Activated naive CD4-positive, alpha-beta T cell treated with anti-CD3 and anti-CD28 coated beads, Interleukin-2, amount 50 U/mL, for 16 hours (primary cell): ENCODE data around the gene RGPD5.
"Not testable (repeated sequence)": the region's sequence is repeated elsewhere in the genome, so short reads cannot be mapped to it uniquely, and the experiment has no call there.

Experiments
- DNase-seq: peaks from one replicate; pipeline ENCODE4 v3.0.0-alpha.2; 2020

The RGPD5 gene

DNA sequence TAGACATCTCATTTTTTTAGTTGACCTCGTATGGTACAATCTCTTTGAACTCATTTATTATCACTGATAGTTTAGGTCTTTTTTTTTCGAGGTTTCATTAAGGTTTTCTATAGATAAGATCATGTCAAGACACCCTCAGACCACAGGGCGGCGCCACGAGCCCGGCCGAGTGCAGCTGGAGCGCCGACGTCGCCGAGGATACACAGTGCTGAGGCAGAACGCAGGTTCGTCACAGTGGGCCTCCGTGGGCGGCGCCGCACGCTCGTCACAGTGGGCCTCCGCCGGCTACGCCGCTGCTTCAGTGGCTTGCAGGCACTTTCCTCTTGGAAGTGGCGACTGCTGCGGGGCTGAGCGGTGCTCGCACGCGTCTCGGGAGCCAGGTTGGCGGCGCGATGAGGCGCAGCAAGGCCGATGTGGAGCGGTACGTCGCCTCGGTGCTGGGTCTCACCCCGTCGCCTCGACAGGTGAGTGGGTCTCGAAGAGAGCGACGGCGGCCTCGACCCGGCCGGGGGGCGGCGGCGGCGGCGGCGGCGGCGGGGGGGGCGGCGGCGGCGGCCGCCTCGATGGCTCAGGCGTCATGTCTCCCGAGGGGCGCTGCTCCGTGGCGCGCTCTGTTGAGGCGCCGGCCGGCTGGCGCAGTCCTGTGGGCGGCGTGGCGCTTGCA lies at the start of gene RGPD5:
Gene RGPD5, plus strand, starts transcription at position 232 of the 664 bp plus-strand sequence. Its CDS starts 161 bp downstream, at position 393.
- DNase-seq, result not testable (repeated sequence)

DNA sequence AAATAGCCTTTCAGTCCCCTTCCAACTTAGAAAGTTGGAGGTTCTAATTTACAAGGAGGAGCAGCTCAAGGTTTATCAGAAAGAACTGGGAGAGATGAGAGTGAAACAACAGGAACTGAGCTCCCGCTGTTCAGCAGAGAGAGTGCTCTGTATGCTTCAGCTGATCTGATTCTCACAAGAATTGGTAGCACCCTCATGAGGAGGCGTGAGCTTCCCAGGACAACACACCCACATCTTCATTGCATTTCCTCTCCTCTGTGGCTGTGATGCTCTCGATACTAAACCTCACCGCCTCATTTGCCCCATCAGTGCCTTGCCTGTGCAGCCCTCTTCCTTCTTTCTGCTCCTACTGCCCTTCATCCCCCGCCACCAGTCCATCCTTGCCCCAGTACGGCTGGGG lies 42.5 kb upstream of the RGPD5 start:
- DNase-seq, result not testable (repeated sequence)

DNA sequence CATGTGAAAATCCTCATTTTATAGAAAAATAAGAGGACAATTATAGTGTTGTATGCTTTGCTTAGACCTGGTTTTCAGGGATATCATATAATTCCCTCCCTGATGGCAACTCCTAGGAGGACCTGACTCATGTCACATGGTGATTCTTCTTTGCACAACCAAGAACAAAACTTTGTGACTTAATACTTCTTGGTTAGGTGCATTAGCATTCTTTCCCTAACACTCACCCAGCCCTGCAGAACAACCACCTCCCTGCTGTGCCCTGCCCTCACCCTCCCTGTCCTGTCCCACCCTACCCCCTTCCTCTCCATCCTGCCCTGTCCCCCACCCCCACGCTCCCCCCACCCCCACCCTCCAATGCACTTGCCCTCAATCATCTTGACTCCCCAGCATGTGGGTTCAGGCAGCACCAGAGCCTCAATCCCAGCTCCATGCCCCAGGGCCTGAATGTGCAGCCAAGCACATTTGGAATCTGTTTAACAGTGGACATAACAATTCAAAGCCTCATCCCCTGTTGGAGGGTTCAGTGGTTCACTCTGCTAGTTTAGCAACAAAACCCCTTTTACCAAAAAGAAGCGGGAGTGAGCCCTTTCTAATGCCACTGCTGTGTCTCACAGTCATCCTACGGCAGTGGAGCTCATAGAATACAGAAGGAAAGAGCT lies 36.8 kb upstream of the RGPD5 start:
- DNase-seq, result not testable (repeated sequence)

DNA sequence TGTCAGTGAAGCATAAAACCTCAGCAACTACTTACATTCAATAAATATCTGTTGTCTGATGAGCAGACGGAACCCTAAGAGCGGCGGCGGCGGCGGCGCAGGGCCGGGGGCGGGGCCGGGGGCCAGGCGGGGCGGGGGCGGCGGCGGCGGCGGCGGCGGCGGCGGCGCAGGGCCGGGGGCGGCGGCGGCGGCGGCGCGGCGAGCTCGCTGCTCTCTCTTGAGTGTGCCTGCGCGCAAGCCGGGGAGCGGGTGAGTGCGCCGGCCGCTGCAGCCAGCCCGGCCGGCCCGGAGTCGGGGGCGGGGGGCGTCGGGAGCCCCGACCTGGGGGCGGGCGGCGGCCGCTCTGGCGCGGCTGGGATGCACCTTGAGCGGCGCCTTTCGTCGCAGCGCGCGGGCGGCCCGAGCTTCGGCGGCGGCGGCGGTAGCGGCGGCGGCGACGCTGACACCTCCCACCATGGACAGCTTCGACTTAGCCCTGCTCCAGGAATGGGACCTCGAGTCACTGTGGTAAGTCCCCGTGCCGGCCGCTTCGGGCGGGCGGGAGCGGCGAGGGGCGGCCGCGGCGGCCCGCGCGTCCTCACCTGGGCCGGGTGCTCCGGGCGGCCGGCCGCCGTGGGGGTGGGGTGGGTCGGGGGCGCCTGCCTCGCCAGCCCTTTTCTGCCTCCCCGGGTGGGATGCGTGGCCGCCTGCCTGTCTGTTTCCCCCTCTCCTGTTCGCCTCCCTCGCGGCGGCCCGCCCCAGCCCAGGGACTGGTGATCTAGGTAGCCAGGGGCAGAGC lies 33.7 kb upstream of the RGPD5 start:
- DNase-seq, result peak; percentile 12

DNA sequence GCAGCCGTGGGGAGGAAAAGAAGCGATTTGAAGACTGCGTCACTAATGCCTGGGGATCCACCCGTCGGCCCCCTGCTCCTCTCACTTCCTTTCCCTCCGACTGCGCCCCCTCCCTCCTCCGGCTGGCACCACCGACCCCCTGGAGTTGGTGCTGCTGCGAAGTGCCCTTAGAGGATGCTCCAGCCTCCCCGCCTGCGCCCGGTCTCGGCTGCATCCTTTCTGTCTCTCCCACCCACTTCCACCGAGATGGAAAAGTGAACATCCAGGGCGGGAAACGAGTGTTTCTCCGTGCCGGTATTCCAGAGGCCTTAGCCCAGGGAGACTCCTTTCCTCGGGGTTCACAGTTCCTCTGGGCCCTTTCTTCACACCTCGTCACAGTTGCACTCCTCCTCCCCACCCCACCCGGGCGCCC lies 33.1 kb upstream of the RGPD5 start:
- not testable (repeated sequence) for DNase-seq

DNA sequence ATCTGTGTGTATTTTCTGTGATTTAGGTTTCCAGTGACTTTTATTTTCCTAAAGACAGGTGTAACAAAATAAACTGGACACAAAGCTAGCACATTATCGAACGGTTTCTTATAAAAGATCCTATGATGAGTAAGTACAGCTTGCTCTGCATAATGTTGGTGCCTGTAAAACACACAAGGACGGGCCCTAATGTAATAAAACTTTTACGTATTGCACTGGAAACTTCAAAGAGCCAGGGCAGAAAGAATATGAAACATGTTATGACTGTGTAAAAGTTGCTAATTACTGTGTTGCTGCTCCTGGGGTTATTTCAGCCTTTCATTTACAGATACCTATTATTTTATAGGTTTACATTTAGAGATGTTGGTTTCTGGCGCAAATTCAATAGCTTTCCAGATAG lies 32.1 kb upstream of the RGPD5 start:
- not testable (repeated sequence) for DNase-seq

DNA sequence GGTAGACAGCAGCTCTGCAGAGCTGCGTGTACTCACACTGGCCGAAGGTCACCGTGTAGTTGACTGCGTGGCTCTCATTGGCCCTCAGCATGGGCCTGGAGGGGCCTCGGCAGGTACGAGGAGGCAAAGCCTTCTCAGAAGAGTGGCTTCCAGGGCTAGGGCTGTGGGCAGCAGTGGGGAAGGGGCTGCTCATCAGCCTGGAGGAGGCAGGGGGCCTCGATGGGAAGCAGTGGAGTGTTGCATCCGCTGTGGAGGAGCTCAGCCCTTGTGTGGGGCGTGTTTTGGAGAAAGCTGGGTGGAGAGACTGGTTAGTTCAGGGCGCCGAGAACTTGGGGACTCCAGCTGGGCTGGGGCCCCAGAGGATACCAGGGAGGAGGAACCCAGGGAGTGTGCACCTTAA lies 28.0 kb upstream of the RGPD5 start:
- not testable (repeated sequence) for DNase-seq

DNA sequence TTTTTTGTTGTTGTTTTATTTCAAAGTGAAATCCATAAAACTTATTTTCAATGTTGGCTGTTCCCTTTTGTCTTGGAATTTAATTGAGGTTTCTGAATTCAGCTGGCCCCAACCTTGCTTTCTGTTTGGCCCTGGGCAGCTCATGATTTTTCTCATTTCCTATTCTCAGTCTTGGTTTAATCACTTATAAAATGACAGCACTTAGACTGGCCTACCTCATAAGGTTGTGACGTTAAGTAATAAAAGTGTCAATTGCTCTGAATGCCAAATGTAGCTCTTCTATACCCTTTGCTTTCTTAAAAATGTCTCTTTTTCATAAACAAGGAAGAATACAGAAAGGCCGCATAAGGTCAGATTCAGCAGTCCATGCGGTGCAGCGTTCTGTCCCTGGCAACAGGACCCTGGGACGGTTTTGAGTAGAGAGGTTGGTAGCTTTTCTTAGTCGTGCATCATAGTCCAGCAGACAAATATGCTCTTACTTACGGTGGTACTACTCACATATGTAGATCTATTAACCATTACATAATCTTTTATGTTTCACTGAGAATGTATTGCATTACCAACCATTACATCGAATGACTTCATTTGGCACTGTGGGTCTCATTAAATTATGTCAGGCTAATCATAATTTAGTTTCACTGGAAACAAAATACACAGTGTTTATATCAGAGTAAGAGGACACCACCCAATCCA lies 27.1 kb upstream of the RGPD5 start:
- not testable (repeated sequence) for DNase-seq

DNA sequence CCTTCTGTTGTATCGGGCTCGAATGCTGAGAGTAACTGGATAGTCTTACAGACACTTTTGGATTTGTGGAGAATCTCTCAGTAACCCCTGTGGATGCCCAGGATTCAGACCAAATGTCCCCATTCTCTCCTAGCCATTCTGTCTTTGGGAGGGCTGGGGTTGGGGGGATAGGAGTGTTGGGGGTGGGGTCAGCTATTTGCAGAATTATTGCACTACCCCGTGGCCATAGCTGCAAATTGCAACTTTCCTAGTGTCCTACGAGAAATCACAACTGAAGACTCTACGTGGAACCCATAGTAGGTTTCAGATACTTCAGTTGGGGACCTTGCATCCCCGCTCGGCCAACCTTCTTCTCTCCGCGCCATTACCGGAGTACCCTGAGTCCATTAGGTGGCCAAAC lies 25.2 kb upstream of the RGPD5 start:
- not testable (repeated sequence) for DNase-seq

DNA sequence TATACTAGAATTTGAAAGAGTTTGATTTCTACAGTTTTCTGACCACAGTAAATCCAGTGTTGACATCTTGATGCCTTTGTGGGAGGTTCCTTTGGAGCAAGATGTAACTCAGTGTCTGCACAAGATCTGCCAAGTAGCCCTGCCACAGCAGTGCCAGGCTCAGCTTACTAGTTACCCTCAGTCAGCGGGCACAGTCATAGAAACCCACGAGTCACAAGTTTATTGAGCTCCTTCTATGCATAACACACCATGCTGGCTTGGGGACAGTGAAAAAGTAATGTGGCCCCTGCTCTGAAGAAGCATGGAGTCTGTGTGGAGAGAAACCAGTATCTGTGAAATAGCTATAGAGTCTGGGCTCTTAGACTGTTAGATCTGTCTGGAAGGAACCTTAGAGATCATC lies 15.0 kb upstream of the RGPD5 start:
- not testable (repeated sequence) for DNase-seq

DNA sequence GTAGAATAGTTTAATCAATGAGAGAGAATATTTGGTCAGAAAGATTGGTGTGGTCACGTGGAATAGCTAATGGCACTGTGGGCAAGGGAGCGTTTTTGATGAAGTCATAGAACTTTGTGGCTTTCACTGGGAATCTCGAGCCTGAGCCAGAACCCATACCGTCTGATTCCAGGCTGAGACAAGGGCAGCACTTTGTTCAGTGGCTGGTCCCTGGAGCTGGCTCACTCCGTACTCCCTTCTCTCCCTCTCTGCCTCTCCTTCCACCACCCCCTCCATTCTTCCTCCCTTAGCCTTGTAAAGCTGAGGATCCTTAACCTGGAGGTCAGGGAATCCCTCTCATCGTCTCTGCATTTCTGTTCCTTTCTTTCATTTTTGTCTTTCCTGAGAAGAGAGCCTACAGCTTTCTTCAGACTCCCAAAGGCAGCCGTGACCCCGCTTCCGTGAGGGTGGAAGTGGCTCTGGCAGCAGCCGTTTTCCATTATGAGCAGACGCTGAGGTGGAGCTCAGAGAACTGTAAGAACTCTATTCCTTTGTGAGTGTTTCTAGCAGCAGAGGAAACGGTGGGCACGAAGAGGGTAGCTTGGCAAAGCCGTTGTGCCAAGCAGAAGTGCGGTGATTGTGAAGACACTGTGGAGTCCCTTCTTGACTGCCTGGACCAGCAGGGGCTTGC lies 12.8 kb upstream of the RGPD5 start:
- not testable (repeated sequence) for DNase-seq

DNA sequence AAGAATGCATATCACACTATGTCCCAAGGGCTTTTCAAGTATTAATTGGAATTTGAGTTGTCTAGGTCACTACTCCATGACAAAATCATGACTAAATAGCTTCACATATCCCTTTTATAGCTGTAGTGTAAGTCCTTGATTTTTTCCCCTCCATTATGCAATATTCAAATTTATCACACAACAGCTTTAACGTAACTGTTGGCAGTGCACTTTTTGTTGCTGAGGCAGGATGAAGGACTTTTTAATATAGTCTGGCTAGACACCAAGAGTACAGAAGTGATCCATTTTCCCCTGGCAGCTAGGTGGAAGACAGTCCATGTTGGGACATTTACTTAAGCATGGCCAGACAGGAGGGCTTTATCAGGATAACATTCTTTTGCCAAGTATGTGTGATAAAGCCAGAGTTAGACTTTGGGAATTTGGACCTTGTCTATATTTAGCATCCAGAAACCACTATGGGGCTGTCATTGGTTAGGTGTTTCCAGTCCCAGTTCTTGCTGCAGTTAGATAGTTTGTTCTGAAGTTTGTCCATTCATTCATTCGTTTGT lies 11.6 kb upstream of the RGPD5 start:
- not testable (repeated sequence) for DNase-seq

DNA sequence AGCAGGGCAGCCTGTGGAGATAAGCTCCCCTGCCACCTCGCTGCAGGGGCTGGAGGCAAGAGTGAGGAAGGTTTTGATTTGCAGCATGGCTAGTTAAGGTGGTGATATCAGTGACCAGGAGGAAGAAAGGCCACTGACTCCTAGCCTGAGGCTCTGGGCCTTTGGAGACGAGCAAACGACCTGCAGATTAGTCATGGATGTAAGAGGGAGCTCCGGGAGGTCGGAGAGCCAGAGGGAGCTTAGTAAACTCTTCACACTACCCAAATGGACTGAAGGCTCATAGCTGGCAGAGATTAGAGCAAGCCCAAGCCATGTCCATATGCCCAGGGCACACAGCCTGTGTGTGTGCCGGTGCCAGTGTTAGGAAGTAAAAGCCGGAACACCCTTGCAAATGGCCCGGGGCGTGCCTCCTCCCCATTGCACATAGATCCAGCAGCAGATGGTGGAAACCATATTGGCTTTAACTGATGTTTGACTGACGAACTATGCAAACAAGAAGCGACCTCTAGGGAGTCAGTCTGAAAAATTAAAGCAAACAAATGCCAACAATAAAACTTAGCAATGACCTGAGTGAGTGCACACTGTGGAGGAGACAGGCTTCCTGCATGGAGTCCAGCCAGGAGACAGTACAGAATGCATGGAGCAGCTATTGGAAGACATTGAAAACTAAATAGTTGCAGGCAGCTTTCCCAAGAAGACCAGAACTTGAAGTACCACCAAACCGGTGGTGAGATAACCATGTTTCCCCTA lies 2.4 kb upstream of the RGPD5 start:
- not testable (repeated sequence) for DNase-seq

DNA sequence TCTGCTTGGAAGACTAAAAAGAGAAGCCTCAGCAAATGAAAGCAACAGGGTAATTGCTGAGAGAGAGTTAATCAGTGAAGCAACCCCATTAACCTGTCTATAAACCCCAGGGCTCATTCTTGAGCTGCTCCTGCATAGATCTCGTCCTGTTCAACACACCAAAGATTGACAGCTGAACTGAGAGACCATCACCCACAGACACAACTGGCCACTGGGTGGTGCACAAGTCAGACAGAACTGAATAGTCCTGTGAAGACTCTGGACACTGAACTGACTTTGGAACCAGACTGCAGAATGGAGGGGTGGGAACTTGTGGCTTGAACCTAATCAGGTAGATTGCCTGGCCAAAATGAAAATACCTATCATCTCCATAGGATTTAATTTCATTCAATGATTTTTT lies 1.4 kb upstream of the RGPD5 start:
- not testable (repeated sequence) for DNase-seq

DNA sequence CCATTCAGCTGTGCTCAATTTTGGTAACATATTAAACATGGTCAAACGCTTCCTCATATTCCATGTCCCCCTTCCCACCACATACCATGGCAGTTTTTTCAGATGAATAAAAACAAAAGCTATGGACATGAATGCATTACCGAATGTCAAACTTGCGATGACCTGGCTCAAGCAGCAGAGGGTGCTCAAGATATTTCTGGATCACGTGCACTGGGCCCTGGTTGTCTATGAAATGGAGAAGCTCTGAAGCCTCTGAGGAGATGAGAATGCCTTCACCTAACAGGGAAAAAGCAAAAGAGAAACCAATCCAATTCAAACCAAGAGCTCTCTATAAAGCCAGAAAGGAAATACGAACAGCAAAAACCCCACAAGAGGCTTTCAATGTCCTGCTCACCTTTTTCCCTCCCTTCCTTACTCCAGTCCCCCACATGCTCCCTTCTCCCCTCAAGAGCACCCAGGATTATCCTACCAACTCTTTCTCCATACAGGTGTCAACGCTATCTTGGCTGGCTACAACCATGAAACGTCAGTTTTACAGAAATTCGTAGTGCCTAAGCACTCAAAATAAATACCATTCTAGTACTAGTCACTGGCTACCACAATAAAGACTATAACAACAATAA lies 77.1 kb downstream of the RGPD5 start:
- not testable (repeated sequence) for DNase-seq

DNA sequence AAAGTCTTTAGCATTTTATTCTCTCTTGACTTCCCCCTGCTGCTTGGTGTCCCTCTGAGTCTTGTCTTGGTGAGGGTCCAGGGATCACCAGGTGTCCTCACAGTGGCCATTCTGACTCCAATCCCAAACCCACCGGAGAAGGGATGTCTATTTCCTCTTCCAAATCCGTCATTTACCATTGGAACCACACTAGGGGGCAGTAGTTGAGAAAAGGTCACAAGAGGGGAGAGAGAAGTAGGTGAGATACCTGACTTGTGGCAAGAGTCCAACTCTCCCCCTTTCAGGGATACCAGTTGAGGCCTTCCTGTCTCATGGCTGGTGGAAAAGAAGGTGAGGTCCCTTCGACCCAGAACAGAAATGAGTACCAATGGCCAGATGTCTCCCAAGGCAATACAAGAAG lies 82.5 kb downstream of the RGPD5 start:
- DNase-seq, result not testable (repeated sequence)

DNA sequence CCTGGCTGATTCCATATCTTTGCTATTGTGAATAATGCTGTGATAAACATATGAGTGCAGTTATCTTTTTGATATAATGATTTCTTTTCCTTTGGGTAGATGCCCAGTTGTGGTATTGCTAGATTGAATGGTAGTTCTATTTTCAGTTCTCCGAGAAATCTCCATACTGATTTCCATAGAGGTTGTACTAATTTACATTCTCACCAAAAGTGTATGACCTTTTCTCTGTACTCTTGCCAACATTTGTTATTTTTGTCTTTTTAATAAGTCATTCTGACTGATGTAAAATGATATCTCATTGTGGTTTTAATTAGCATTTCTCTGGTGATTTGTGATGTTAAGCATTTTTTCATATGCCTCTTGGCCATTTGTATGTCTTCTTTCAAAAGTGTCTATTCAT lies 88.0 kb downstream of the RGPD5 start:
- DNase-seq, result not testable (repeated sequence)

DNA sequence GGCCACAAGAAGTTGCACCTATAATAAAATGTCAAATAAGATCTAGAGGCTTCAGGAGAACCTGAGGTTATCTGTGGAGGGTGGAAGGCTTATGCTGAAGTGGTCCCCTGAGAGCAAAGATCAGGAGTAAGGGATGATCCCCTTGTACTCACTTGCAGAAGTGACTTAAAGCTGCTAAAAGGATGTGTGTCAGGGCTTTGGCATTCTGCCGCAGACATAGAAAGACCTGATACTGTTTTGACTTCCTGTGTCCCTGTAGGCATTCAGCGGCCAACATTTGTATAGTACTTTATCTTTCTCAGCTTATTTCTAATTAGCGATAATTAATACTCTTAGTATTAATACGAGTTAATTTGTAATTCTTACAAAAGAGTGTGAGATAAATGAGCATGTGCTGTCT lies 94.3 kb downstream of the RGPD5 start:
- not testable (repeated sequence) for DNase-seq

DNA sequence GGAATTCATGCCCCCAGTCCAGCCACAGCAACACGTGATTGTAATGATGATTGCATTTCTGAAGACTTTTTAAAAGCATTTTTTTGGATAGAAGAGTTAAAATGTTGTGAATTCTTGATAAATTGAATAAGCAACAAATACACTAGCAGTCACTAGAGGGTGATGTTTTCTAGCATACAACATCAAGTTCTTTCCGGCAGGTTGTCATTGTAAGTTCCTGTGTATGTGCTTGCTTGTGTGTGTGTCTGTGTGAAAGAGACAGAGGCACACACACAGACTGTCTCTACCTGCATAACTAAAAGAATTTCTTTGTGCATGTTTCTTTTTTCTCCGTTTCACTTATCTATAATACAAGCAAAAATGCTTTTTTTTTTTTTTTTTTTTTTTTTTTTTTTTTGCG lies 95.8 kb downstream of the RGPD5 start:
- not testable (repeated sequence) for DNase-seq

DNA sequence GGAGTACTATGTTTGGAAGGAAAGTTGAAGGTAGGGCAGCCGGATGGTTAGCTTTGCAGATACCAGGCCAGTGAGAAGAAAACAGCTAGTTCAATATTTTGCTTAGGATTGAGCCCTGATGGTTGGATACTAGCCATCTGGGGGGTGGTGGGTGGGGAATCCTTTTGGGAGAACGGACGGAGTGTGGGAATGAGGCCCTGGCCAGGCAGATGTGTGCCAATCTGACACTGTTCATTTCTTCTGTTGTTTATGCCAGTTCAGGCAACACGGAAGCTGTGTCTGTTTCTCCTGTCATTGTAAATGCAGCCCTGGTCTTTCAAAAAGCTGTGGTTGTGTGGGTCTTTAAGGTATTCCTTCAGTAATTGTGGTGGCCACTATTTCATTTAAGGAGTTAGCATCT lies 96.9 kb downstream of the RGPD5 start:
- not testable (repeated sequence) for DNase-seq

DNA sequence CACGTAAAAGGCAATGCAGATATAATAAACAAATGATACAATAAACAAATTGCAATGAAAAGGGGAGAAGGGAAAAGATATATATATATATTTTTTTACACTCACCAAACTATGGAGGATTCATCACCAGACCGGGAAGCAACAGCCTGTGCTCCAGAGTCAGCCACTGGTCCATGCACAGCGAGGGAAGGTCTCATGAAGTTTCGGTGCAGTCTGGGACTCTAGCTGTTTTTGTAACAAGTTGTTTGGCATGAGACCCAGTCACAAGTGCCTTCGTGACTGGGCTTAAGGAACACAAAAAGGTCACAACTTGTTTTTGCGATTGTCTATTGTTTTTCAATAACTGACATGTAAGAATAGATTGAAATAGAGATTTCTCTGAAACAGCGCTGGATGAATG lies 99.6 kb downstream of the RGPD5 start:
- not testable (repeated sequence) for DNase-seq
